A172 (cell line): ENCODE measurements around the gene FAM117A. TPM values are rescaled to one million over a fixed set of nuclear protein-coding genes. Genes with fewer than 3 reads are reported as not detected.

Experiments
- DNase-seq: peaks from one replicate; pipeline ENCODE4 v3.0.0-alpha.2; 2015; ENCODE audit warnings: low spot score
- total RNA-seq: library from RNA; depleted of rRNA; stranded (reverse); fragments of >200 nt; shearing (Covaris generic); gene quantifications from 2 replicates; pipeline ENCODE4 v1.2.3, GENCODE V29; 2014; rRNA removed

Gene FAM117A, protein sequence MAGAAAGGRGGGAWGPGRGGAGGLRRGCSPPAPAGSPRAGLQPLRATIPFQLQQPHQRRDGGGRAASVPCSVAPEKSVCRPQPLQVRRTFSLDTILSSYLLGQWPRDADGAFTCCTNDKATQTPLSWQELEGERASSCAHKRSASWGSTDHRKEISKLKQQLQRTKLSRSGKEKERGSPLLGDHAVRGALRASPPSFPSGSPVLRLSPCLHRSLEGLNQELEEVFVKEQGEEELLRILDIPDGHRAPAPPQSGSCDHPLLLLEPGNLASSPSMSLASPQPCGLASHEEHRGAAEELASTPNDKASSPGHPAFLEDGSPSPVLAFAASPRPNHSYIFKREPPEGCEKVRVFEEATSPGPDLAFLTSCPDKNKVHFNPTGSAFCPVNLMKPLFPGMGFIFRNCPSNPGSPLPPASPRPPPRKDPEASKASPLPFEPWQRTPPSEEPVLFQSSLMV
- total RNA-seq = 4.6 and 12.0 TPM in 2 replicates

DNA sequence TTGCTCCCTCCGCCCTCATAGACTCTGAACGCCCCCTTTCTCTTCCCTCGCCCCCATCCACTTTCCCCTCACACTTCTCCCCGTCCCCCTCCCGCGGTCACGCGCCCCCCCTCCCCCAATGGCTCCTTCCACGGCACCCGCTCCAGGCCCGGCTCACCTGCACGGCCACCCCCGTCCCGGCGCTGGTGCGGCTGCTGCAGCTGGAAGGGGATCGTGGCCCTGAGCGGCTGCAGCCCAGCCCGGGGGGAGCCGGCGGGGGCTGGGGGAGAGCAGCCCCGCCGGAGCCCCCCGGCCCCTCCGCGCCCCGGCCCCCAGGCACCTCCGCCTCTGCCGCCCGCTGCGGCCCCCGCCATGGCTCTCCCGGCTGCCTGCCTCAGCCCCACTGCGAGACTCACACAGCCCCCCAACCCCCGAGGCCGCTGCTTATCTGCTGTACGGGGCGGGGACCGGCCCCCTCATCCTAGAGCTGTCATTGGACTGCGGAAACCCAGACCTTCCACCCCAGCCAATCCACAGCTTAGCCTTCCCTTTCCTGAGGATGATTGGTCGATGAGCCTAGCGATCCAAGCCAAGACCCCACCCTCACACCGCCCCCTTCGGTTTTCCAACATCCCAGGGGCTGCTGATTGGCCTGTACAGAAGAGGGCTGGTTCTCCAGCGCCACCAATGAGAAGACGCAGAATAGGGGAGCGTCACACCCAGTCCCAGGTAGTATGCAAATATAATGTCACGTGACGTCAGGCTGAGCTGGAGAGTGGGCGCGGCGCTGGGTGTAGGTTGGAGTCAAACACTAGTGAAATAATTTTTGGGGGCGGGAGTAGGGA, at the start of gene FAM117A:
Gene FAM117A, minus strand, starts transcription at position 397 of the 824 bp plus-strand sequence. Its CDS starts 44 bp downstream, at position 353.
- peak; percentile 99 for DNase-seq

DNA sequence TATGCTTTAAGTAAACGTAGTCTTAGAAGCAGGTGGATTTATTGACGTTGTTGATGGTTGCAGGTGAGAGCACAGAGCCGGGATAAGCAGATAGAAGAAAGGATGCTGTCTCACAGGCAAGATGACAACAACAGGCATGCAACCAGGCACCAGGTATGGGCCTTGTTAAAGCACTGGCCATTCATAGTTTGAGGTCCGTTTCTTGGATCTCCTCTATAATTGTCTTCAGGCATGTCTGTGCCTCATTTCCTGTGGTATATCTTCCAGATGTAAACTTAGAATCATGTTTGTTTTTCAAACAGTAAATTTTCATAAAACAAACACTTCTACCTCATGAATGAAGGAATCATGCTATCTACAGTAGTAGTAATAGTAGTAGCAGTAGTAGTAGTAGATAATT, 45.1 kb upstream of the FAM117A start:
- DNase-seq = no peak

DNA sequence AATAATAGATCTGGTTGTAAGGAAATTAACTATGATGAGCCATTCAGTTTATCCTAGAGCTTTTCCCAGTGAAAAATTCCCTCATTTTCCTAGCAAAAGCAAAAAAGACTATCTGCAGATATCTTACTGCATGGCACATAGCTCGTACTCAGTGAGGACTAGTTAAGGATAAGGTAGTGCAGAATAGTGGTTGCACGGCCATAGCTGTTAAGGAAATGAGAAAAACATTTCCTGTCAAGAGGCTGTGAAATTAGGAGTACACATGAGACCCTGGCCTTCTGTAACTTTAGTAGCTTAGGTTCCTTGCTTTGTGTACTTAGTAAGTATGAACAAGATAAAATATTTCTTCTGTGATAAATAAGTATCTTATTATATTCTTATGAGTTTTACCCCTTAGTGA, 34.8 kb upstream of the FAM117A start:
- no peak for DNase-seq

DNA sequence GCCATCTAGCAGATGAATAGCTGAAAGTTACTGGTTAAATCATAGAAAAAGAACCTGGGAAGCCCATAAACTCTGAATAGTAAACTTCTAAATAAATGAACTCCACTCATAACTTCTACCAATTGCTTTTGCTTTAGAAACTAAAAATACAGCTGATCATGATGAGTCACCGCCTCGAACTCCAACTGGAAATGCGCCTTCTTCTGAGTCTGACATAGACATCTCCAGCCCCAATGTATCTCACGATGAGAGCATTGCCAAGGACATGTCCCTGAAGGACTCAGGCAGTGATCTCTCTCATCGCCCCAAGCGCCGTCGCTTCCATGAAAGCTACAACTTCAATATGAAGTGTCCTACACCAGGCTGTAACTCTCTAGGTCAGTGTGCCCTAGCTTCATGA, 34.3 kb upstream of the FAM117A start:
- DNase-seq = no peak

DNA sequence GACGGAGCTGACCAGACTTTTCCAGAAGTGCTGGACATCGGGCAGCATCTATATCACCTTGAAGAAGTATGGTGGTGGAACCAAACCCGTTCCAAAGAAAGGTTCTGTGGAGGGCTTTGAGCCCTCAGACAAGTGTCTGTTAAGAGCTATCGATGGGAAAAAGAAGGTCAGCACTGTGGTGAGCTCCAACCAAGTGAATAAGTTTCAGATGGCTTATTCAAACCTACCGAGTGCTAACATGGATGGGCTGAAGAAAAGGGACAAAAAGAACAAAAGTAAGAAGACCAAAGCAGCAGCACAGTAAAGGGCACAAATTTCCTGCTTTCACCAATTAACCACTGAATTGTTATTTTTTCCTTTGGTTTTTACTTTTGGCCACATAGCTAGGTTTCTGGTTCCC, 31.4 kb upstream of the FAM117A start:
- DNase-seq = no peak

DNA sequence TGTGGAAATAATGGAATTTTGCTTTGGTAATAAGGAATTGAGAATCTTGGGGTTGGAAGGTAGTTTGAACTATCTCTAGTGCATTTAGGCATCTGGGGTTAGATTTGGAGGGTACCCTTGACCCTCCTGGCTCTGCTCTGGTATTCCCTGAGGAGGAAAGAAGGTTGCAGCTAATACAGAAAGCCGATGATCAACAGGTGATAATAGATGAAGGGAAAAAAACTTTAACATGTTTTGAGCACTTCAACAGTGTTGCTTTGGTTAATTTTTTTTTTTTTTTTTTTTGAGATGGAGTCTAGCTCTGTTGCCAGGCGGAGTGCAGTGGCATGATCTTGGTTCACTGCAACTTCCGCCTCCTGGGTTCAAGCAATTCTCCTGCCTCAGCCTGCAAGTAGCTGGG, 29.4 kb upstream of the FAM117A start:
- DNase-seq = no peak

DNA sequence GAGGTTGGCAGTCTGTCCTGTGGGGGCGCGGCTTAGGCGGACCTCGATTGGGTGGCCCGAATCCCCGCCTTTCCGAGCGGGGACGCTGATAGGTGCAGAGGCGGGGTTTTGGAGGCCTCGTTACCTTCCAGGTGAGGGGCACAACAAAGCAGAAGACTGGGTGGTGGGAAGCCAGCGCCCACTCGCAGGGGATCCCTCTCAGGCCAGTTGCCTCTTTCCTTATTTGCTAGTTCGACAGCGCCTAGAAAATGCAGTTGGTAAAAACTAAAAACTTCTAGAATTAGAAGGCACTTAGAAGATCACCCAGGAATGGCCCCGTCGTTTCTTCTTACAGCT, 25.3 kb upstream of the FAM117A start:
- no peak for DNase-seq

DNA sequence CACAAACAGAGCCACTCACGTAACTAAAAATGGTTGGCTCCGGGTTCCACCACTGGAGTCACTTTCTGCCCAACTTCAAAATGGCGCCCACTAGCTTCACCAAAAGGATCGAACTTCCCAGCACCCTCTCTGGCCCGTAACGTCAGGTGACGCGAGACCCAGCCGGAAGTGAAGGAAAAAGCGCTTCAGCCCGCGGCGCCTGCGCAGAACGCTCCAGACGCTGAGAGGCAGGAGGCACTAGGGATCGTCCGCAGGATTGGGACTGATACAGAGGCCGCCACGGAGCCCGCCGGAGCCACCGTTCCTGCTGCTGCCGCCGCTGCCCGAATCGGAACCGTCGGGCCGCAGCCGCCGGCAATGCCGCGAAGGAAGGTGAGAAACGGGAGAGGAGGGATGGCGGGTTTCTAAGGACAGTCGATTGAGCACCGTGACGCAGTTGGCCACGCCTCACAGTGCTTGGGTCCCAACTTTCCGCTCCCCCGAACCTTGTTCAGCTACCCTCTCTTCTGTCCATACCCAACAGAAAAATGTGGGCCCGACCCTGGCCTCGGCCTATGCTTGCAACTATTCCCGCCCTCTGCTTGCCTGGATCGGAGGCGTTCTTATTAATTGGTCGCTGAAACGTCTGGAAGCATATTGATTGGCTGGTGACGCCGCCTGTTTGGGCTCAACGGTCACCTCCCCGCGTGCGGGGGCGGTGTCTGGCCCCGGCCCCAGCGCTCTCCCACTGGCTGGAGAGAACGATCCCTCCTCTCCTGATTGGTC, 24.7 kb upstream of the FAM117A start, which contains the start of gene KAT7:
Gene KAT7, plus strand, starts transcription at position 204 of the 765 bp plus-strand sequence. Its CDS starts 154 bp downstream, at position 358.
- peak; percentile 99 for DNase-seq

DNA sequence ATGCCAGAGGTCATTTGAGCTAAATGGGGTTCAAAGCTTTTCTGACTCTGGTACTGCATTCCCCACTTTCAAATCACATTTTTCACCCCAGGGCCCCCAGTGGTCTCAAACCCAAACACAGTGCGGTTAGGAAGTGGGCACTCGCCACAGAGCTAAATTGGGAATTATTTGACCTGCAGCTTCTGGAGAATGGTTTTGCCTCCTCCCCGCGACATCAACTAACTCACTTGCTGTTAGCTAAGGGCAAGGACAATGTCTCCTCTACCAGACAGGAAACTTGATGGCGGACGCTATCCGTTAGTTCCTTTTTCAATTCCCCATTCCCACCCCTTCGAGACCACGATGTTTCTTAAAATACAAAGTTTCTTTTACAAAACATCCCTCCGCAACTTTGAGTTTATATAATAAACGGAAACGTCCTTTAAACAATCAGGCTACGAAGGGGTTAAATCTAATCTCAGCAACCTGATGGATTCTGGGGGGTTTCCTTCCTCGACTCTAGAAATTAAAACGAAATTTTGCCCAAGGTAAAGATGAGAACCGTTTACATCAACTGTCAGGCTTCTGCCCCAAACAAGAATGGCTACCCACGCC, 24.1 kb upstream of the FAM117A start:
- DNase-seq = peak; percentile 11

DNA sequence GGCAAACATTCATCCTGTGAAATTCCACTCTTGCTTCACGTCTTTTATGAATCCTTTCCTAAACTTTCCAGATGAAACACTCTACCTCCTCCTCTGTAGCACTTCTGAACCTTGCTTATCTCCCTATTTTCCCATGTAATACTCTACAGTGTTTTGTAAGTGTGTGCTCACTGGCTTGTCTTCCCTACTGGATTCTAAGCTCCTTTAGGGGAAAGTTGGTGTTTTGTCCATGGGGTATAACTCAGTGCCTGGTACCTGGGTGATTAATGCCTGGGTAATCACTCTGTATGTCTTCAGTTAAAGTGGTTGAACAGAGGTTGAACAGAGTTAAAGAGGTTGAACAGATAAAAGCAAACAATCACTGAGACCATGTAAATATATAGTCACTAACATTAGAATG, 20.7 kb upstream of the FAM117A start:
- no peak for DNase-seq

DNA sequence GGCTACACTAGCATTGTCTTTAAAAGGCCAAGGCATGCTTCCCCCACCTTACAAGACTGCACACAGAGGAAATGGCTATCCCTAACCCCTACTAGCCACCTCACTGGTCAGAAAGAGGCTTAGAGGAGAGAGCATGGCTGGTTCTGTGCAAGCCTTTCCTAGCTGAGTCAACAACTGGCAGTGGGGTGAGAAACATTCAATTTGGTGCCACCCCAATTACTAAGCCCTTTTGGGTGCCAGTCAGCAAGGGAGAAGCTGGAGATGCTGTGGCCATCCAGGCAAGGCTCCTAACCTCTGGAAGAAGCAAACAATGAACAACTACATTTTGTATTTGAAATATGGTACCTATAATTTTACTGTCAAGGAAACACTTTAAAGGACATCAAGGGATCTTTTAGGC, 19.9 kb upstream of the FAM117A start:
- DNase-seq = no peak

DNA sequence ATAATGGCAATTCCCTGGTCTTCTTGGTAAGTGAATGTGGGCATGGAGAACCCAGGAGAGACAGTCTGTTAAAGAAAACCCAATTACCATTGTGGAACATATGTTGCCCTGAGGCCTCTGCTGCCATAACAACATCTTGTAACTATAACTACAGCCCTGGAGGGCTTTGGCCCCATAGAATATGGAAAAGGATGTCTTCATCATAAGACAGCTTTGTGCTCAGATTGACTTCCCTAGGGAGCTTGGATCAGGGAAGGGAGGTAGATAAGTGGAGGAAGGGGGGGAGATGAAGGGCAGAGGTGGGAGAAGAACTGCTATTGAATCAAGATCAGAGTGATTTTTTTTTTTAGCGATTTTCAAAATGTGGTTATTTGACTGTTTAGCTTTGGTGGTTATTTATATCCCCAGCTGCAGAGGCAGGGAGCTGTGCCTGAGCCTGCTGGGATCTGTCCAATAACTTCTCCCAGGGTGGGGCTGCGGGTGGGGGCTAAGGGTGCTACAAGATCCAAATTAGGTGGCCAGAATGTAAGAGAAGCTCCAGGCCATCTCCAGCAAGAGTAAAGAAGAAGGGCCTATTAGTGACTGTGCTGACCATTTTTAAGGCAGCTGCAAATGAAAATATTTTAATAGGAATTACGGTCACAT, 19.3 kb upstream of the FAM117A start:
- DNase-seq = no peak

DNA sequence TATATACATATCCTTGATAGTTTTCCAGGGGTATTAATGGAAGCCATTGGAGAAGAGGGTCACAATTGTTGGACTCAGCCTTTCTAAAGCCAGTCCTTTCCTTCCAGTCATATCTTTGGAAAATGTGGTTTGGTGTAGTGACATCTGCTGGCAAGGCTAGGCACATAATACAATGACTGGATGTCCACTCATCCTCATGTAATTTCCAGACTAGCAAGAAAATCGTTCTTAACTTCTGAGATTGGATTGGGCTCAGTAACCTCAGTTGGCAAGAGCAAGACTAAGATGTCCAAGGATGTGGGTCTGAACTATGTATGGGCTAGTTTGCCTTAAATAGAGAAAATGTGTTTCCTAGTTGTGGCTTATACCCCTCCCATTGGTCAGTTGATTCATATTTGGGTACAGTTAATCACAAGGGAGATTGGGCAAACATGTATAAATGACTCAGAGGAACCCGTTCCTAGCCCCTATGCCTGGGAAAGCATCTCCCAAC, 15.9 kb upstream of the FAM117A start:
- DNase-seq = peak; percentile 59

DNA sequence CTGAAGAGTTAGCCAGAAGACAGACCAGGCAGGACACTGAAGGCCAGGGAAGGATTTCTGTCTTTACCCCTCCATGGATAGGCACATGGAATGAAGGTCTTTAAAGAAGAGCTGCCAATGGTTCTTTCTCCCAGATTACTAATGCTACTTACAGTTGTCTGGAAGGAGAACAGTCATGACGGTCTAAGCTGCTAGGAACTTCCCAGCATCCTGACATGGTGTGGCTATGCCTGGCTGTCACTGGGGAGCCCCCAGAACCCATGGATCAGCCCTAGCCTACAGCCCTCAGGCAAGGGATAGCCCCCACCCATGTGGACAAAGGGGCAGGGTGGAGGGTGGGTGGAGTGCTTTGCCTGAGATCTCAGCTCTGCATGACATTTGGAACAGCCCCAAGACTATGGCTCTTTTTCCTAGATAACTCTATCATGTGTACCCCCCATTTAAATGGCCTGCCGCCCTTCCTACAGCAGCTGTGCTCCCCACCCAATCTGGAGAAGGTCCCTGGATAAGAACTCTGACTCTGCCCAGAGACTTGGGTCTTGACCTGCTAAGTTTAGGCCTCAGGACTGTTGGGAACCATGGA, 15.3 kb upstream of the FAM117A start:
- DNase-seq = no peak

DNA sequence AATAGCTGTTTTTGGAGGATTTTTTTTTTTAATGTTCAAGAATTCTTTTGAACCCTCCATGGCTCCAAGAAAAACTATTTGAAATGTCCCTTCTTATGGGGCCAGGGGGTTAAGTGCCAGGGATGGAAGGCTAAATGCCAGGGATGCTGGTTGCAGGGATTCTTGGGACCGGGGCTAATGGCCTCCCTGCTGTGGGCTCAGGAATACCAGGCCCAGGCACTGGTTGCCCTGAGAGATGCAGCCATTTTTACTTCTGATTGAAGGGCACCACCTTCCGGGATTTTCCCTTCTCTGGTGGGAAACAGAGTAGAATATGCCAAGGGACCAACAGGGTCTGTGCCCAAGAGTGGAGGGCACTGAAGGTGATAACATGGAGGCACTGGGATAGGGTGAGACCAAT, 13.6 kb upstream of the FAM117A start:
- DNase-seq = no peak

DNA sequence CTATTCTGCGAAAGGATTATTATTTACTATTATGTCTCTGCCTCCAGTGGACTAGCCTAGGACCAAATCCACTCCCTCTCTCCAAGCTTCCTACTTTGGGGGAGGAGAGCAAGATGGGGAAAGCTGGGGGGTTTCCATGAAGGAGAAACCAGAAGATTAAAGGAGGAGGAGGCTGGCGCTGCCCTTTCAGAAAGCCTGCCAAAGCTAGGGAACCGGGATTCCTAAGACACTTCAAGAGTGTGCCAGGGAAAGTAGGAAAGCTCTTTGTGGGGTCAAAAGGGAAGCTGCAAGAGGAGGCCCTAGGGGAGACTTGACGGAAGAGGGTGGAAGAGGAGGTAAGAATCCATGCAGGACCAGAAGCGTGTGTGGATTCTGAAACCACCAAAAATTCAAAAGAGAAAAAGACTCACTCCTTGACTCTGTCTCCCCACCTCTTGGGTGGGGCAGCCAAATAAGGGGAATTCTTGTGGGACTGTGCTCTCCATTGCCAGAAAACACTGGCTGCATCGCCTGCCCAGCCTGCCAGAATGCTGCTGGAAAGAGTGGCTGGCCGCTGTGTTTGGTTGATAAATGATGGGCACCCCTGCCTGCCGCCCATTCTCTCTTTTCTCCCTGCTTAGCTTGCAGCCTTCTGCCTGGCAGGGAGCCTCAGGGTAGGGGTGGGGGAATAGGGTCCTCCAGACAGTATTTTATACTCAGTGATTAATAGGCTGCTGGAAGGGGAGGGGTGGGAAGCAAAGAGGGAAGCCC, 12.8 kb upstream of the FAM117A start:
- DNase-seq = no peak

DNA sequence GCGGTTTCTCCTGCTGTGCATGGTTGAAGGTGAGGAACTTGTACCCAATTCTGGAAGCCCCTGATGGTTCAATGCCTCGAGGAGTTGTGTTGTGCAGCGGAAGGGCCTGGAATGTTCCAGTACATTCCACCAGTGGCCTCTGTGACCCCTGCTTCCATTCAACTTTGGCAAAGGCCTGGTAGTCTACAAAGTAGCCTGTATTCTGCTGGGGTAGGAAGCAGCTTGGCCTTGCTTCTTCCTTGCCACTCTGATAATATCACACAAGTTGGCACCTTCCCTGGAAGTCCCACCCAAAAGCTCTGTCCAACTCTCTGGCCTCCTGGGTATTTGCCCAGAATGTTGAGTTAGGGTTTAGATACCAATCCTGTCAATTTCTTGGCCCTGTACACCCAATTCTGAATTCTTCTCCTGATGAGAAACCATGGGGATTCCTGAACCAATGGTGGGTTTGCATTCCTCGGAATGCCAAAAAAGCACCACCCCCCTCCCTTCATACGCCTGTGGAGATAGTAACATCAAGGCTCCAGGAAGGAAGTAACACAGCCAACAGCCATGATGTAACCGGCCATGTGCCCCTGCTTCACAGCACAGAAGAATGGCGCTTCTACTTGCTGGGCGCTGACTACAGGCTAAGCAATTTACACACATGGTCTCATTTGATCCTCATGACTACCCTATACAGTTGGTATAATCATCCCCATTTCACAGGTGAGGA, 11.8 kb upstream of the FAM117A start:
- DNase-seq = no peak

DNA sequence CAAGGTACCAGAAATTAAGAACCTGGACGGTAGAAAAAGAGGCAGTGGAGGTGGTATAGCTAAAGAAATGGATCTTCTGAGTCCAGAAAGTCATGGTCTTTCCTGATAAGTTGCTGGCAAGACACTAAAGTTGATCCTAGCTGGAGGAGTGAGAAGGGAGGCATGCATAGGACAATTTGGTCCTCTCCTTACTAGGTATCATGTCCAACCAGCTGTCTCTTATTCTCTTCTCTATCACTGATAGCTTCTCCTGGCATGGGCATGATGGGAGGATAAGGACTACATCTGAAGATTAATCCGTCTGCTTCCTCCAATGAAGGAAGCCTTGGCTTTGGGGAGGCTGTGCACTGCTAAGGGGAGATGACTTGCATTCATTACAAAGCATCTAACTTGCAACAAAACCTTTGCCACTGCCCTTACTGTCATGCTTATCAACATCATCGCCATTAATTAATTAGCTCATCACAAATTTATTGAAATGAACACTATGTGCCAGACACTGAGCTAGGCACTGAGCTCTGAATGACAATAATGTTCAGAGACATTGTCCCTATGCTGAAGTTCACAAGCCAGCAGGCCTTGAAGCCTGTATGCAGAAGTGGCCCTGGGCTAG, 3.1 kb upstream of the FAM117A start:
- no peak for DNase-seq
